HEK293 (cell line): ENCODE data around the gene LRBA.

Source experiments
- BCL11A ChIP-seq: fragments of 450-650 bp; formaldehyde crosslinking; IDR thresholded peaks from 2 replicates; pipeline ENCODE4 v1.5.1; 2016; ENCODE audit warnings: low read depth, missing biosample characterization, missing genetic modification characterization
- BCL11B ChIP-seq: fragments of 450-650 bp; formaldehyde crosslinking; IDR thresholded peaks from 2 replicates; pipeline ENCODE4 v1.5.1; 2016; ENCODE audit warnings: low read depth, missing biosample characterization, missing genetic modification characterization
- IKZF3 ChIP-seq: fragments of 450-650 bp; IDR thresholded peaks from 2 replicates; pipeline ENCODE4 v1.5.0; 2018; ENCODE audit warnings: missing biosample characterization, mild to moderate bottlenecking, missing genetic modification characterization, moderate library complexity
- OSR2 ChIP-seq: fragments of 450-650 bp; formaldehyde crosslinking; IDR thresholded peaks from 2 replicates; pipeline ENCODE4 v1.5.1; 2016; ENCODE audit warnings: missing biosample characterization, missing genetic modification characterization
- SCRT1 ChIP-seq: fragments of 450-650 bp; formaldehyde crosslinking; IDR thresholded peaks from 2 replicates; pipeline ENCODE4 v1.5.1; 2016; ENCODE audit warnings: missing biosample characterization, missing genetic modification characterization, borderline replicate concordance
- TCF7L2 ChIP-seq: IDR thresholded peaks from 2 replicates; pipeline ENCODE4 v1.6.1; 2011; ENCODE audit warnings: low read depth, mild to moderate bottlenecking, inconsistent platforms, low read length, moderate library complexity, borderline replicate concordance
- YY1 ChIP-seq: fragments of 450-650 bp; formaldehyde crosslinking; IDR thresholded peaks from 2 replicates; pipeline ENCODE4 v1.5.1; 2018; ENCODE audit warnings: missing biosample characterization, missing genetic modification characterization
- YY2 ChIP-seq: fragments of 450-650 bp; formaldehyde crosslinking; IDR thresholded peaks from 2 replicates; pipeline ENCODE4 v1.5.1; 2016; ENCODE audit warnings: missing biosample characterization, missing genetic modification characterization
- ZBTB17 ChIP-seq: fragments of 450-650 bp; formaldehyde crosslinking; IDR thresholded peaks from 2 replicates; pipeline ENCODE4 v1.5.1; 2016; ENCODE audit warnings: missing biosample characterization, missing genetic modification characterization
- ZNF223 ChIP-seq: fragments of 450-650 bp; formaldehyde crosslinking; IDR thresholded peaks from 2 replicates; pipeline ENCODE4 v1.5.1; 2016; ENCODE audit warnings: missing biosample characterization, missing genetic modification characterization
- ZNF302 ChIP-seq: fragments of 450-650 bp; formaldehyde crosslinking; IDR thresholded peaks from 2 replicates; pipeline ENCODE4 v1.5.1; 2016; ENCODE audit warnings: missing biosample characterization, missing genetic modification characterization, low read depth
- ZNF366 ChIP-seq: fragments of 450-650 bp; formaldehyde crosslinking; conservative IDR thresholded peaks from 2 replicates; pipeline ENCODE4 v1.5.1; 2016; ENCODE audit warnings: missing biosample characterization, missing genetic modification characterization
- ZNF404 ChIP-seq: fragments of 450-650 bp; formaldehyde crosslinking; IDR thresholded peaks from 2 replicates; pipeline ENCODE4 v1.5.1; 2017; ENCODE audit warnings: missing biosample characterization, missing genetic modification characterization
- ZNF596 ChIP-seq: fragments of 450-650 bp; IDR thresholded peaks from 2 replicates; pipeline ENCODE4 v1.5.0; 2018; ENCODE audit warnings: missing biosample characterization, mild to moderate bottlenecking, missing genetic modification characterization, moderate library complexity
- ZNF843 ChIP-seq: fragments of 450-650 bp; formaldehyde crosslinking; IDR thresholded peaks from 2 replicates; pipeline ENCODE4 v1.5.1; 2016; ENCODE audit warnings: missing biosample characterization, missing genetic modification characterization
- ZSCAN16 ChIP-seq: fragments of 450-650 bp; formaldehyde crosslinking; IDR thresholded peaks from 2 replicates; pipeline ENCODE4 v1.5.1; 2016; ENCODE audit warnings: missing biosample characterization, missing genetic modification characterization
- ZSCAN30 ChIP-seq: fragments of 450-650 bp; IDR thresholded peaks from 2 replicates; pipeline ENCODE4 v1.5.1; 2018; ENCODE audit warnings: missing biosample characterization, mild to moderate bottlenecking, missing genetic modification characterization, moderate library complexity
- TF ChIP-seq, protein P1 (sequence below): fragments of 450-650 bp; formaldehyde crosslinking; IDR thresholded peaks from 2 replicates; pipeline ENCODE4 v1.5.1; 2016; ENCODE audit warnings: missing biosample characterization, missing genetic modification characterization
- TF ChIP-seq, protein P2 (sequence below): fragments of 450-650 bp; formaldehyde crosslinking; IDR thresholded peaks from 2 replicates; pipeline ENCODE4 v1.5.1; 2017; ENCODE audit warnings: missing biosample characterization, missing genetic modification characterization
- TF ChIP-seq, protein P3 (sequence below): fragments of 450-650 bp; IDR thresholded peaks from 2 replicates; pipeline ENCODE4 v1.5.1; 2018; ENCODE audit warnings: missing biosample characterization, mild to moderate bottlenecking, missing genetic modification characterization
- TF ChIP-seq, protein P4 (sequence below): fragments of 450-650 bp; formaldehyde crosslinking; IDR thresholded peaks from 2 replicates; pipeline ENCODE4 v1.5.1; 2017; ENCODE audit warnings: missing biosample characterization, missing genetic modification characterization
- TF ChIP-seq, protein P5 (sequence below): fragments of 450-650 bp; formaldehyde crosslinking; IDR thresholded peaks from 2 replicates; pipeline ENCODE4 v1.5.1; 2016; ENCODE audit warnings: missing biosample characterization, missing genetic modification characterization
- TF ChIP-seq, protein P6 (sequence below): fragments of 450-650 bp; formaldehyde crosslinking; IDR thresholded peaks from 2 replicates; pipeline ENCODE4 v1.5.1; 2017; ENCODE audit warnings: missing biosample characterization, missing genetic modification characterization
- TF ChIP-seq, protein P7 (sequence below): IDR thresholded peaks from 2 replicates; pipeline ENCODE4 v1.6.1; 2011; ENCODE audit warnings: mild to moderate bottlenecking, low read depth, low read length, borderline replicate concordance

LRBA gene

DNA sequence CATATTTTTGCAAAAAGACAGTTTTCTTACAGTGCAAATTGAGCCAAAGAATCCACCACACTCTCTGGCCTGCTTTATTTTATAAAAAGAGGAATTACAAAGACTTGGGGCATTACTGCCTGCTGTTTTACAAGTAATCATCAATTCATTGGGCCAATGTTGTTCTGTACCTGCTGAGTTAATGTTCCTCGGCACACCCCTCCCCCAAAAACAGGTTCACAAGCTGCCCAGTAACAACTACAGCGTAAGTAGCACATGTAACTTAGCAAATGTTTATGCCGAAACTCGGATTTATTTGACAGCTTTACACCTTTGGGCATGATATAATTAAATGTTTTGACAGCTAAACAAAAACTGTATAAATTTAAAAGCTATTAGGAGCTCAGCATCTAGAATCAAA lies 647.8 kb downstream of the LRBA start (continued):
- TF ChIP-seq, protein P1, sequence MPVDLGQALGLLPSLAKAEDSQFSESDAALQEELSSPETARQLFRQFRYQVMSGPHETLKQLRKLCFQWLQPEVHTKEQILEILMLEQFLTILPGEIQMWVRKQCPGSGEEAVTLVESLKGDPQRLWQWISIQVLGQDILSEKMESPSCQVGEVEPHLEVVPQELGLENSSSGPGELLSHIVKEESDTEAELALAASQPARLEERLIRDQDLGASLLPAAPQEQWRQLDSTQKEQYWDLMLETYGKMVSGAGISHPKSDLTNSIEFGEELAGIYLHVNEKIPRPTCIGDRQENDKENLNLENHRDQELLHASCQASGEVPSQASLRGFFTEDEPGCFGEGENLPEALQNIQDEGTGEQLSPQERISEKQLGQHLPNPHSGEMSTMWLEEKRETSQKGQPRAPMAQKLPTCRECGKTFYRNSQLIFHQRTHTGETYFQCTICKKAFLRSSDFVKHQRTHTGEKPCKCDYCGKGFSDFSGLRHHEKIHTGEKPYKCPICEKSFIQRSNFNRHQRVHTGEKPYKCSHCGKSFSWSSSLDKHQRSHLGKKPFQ (tag by site-specific recombination) = no peak
- TF ChIP-seq OSR2 (tag by site-specific recombination) (peak; percentile 86), BCL11B (tag by site-specific recombination) (peak; percentile 82), ZNF366 (peak; percentile 36; the same call in 1 of the 2 replicates), YY2 (tag by site-specific recombination) (no peak), ZSCAN16 (tag by site-specific recombination) (no peak), YY1 (tag by site-specific recombination) (peak; percentile 30; the same call in 1 of the 2 replicates), ZSCAN30 (tag by site-specific recombination) (peak; percentile 40; the same call in 1 of the 2 replicates), SCRT1 (tag by site-specific recombination) (peak; percentile 48; the same call in 1 of the 2 replicates), ZNF843 (tag by site-specific recombination) (peak; percentile 93), ZNF404 (tag by site-specific recombination) (no peak), TCF7L2 (peak; percentile 13; the same call in 1 of the 2 replicates), BCL11A (0 out of 2 replicates have a peak, but pooled peaks have one; percentile 51), ZNF596 (peak; percentile 53), IKZF3 (tag by site-specific recombination) (peak; percentile 85), ZBTB17 (tag by site-specific recombination) (no peak), ZNF223 (tag by site-specific recombination) (no peak), ZNF302 (tag by site-specific recombination) (no peak)
- TF ChIP-seq, protein P2, sequence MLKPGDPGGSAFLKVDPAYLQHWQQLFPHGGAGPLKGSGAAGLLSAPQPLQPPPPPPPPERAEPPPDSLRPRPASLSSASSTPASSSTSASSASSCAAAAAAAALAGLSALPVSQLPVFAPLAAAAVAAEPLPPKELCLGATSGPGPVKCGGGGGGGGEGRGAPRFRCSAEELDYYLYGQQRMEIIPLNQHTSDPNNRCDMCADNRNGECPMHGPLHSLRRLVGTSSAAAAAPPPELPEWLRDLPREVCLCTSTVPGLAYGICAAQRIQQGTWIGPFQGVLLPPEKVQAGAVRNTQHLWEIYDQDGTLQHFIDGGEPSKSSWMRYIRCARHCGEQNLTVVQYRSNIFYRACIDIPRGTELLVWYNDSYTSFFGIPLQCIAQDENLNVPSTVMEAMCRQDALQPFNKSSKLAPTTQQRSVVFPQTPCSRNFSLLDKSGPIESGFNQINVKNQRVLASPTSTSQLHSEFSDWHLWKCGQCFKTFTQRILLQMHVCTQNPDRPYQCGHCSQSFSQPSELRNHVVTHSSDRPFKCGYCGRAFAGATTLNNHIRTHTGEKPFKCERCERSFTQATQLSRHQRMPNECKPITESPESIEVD = peak; percentile 90
- TF ChIP-seq, protein P3, sequence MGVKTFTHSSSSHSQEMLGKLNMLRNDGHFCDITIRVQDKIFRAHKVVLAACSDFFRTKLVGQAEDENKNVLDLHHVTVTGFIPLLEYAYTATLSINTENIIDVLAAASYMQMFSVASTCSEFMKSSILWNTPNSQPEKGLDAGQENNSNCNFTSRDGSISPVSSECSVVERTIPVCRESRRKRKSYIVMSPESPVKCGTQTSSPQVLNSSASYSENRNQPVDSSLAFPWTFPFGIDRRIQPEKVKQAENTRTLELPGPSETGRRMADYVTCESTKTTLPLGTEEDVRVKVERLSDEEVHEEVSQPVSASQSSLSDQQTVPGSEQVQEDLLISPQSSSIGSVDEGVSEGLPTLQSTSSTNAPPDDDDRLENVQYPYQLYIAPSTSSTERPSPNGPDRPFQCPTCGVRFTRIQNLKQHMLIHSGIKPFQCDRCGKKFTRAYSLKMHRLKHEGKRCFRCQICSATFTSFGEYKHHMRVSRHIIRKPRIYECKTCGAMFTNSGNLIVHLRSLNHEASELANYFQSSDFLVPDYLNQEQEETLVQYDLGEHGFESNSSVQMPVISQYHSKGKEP = peak; percentile 58; the same call in 1 of the 2 replicates
- TF ChIP-seq, protein P4, sequence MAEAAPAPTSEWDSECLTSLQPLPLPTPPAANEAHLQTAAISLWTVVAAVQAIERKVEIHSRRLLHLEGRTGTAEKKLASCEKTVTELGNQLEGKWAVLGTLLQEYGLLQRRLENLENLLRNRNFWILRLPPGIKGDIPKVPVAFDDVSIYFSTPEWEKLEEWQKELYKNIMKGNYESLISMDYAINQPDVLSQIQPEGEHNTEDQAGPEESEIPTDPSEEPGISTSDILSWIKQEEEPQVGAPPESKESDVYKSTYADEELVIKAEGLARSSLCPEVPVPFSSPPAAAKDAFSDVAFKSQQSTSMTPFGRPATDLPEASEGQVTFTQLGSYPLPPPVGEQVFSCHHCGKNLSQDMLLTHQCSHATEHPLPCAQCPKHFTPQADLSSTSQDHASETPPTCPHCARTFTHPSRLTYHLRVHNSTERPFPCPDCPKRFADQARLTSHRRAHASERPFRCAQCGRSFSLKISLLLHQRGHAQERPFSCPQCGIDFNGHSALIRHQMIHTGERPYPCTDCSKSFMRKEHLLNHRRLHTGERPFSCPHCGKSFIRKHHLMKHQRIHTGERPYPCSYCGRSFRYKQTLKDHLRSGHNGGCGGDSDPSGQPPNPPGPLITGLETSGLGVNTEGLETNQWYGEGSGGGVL = no peak
- TF ChIP-seq, protein P5, sequence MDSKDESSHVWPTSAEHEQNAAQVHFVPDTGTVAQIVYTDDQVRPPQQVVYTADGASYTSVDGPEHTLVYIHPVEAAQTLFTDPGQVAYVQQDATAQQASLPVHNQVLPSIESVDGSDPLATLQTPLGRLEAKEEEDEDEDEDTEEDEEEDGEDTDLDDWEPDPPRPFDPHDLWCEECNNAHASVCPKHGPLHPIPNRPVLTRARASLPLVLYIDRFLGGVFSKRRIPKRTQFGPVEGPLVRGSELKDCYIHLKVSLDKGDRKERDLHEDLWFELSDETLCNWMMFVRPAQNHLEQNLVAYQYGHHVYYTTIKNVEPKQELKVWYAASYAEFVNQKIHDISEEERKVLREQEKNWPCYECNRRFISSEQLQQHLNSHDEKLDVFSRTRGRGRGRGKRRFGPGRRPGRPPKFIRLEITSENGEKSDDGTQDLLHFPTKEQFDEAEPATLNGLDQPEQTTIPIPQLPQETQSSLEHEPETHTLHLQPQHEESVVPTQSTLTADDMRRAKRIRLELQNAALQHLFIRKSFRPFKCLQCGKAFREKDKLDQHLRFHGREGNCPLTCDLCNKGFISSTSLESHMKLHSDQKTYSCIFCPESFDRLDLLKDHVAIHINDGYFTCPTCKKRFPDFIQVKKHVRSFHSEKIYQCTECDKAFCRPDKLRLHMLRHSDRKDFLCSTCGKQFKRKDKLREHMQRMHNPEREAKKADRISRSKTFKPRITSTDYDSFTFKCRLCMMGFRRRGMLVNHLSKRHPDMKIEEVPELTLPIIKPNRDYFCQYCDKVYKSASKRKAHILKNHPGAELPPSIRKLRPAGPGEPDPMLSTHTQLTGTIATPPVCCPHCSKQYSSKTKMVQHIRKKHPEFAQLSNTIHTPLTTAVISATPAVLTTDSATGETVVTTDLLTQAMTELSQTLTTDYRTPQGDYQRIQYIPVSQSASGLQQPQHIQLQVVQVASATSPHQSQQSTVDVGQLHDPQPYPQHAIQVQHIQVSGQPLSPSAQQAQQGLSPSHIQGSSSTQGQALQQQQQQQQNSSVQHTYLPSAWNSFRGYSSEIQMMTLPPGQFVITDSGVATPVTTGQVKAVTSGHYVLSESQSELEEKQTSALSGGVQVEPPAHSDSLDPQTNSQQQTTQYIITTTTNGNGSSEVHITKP = no peak
- TF ChIP-seq, protein P6, sequence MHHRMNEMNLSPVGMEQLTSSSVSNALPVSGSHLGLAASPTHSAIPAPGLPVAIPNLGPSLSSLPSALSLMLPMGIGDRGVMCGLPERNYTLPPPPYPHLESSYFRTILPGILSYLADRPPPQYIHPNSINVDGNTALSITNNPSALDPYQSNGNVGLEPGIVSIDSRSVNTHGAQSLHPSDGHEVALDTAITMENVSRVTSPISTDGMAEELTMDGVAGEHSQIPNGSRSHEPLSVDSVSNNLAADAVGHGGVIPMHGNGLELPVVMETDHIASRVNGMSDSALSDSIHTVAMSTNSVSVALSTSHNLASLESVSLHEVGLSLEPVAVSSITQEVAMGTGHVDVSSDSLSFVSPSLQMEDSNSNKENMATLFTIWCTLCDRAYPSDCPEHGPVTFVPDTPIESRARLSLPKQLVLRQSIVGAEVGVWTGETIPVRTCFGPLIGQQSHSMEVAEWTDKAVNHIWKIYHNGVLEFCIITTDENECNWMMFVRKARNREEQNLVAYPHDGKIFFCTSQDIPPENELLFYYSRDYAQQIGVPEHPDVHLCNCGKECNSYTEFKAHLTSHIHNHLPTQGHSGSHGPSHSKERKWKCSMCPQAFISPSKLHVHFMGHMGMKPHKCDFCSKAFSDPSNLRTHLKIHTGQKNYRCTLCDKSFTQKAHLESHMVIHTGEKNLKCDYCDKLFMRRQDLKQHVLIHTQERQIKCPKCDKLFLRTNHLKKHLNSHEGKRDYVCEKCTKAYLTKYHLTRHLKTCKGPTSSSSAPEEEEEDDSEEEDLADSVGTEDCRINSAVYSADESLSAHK (tag by site-specific recombination) = peak; percentile 78
- TF ChIP-seq, protein P7, sequence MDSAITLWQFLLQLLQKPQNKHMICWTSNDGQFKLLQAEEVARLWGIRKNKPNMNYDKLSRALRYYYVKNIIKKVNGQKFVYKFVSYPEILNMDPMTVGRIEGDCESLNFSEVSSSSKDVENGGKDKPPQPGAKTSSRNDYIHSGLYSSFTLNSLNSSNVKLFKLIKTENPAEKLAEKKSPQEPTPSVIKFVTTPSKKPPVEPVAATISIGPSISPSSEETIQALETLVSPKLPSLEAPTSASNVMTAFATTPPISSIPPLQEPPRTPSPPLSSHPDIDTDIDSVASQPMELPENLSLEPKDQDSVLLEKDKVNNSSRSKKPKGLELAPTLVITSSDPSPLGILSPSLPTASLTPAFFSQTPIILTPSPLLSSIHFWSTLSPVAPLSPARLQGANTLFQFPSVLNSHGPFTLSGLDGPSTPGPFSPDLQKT = no peak
